ENCODE data around the gene CFAP65. TPM values are rescaled to one million over a fixed set of nuclear protein-coding genes. Genes with fewer than 3 reads are reported as not detected.

The CFAP65 gene
- total and polyA plus RNA-seq, 9 of the 15 experiments (the other 6 are each of a cell fraction or from before 2014, with no cell fraction given): not detected

DNA sequence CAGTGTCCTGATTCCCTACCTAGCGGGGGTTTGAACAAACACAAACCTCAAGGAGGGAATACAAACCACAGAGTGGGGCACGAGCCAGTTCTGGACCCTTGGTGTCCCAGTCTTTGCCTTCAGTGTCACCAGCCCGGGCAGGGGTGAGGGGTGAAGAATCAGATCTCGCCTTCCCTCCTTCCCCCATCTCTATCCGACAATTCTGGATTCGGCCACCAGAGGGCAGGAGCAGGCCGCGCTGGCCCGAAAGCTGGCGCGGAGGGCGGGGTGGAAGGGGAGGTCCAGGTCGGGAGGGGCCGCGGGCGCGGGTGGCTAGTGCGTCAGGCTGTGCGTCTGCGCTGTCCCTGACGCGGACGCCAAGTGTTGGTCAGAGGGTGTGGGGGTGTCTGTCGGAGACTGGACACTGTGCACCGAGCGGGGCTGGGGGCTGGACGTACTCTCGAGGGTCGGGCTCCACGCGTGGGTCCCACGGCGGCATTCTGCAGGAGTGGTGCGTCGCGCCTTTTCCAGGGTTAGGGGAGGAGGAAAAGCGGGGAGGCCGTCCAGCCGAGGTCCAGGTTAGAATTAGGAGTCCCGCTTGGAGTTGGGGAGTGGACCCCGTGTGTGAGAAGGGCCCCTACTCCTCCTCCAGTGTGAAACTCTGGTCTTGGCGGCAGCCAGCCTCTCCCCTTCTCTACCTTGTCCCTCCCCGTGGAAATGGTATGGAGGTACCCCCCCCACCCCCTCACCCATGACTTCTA lies 45.2 kb downstream of the CFAP65 start (continued):
- TF ChIP-seq ELF4 (CRISPR knock-in tag; IDR thresholded peaks at IDR 0.05) (no peak), ETV1 (tag; conservative IDR thresholded peaks at IDR 0.05; ENCODE audit: low read depth) (no peak), ZKSCAN3 (CRISPR knock-in tag; IDR thresholded peaks at IDR 0.05) (no peak), CEBPG (CRISPR knock-in tag; IDR thresholded peaks at IDR 0.05) (no peak), CEBPG (tag; conservative IDR thresholded peaks at IDR 0.05 in 1 of 2, IDR thresholded peaks at IDR 0.05 in 1 of 2) (no peak), RFX7 (CRISPR knock-in tag; IDR thresholded peaks at IDR 0.05) (no peak), TEAD4 (IDR thresholded peaks at IDR 0.05; ENCODE audit: low read length) (no peak), TEAD4 (CRISPR knock-in tag; IDR thresholded peaks at IDR 0.05; ENCODE audit: borderline replicate concordance) (no peak), RB1 (IDR thresholded peaks at IDR 0.05; ENCODE audit: low read depth) (peak; percentile 61; the same call in 1 of the 2 replicates), JUNB (CRISPR knock-in tag; conservative IDR thresholded peaks at IDR 0.05) (no peak), CREBBP (IDR thresholded peaks at IDR 0.05; ENCODE audit: low read depth, low read length) (no peak), GATAD2A (IDR thresholded peaks at IDR 0.05) (no peak), TFAM (CRISPR knock-in tag; conservative IDR thresholded peaks at IDR 0.05) (no peak), ZNF3 (CRISPR knock-in tag; IDR thresholded peaks at IDR 0.05) (no peak), ATF1 (CRISPR knock-in tag; IDR thresholded peaks at IDR 0.05) (peak; percentile 72), ATF1 (tag; IDR thresholded peaks at IDR 0.05) (peak; percentile 89), DDX20 (tag; IDR thresholded peaks at IDR 0.05; ENCODE audit: low read depth) (no peak)
- TF ChIP-seq, protein P1, sequence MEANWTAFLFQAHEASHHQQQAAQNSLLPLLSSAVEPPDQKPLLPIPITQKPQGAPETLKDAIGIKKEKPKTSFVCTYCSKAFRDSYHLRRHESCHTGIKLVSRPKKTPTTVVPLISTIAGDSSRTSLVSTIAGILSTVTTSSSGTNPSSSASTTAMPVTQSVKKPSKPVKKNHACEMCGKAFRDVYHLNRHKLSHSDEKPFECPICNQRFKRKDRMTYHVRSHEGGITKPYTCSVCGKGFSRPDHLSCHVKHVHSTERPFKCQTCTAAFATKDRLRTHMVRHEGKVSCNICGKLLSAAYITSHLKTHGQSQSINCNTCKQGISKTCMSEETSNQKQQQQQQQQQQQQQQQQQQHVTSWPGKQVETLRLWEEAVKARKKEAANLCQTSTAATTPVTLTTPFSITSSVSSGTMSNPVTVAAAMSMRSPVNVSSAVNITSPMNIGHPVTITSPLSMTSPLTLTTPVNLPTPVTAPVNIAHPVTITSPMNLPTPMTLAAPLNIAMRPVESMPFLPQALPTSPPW (CRISPR knock-in tag; IDR thresholded peaks at IDR 0.05): peak; percentile 97
- TF ChIP-seq, protein P2, sequence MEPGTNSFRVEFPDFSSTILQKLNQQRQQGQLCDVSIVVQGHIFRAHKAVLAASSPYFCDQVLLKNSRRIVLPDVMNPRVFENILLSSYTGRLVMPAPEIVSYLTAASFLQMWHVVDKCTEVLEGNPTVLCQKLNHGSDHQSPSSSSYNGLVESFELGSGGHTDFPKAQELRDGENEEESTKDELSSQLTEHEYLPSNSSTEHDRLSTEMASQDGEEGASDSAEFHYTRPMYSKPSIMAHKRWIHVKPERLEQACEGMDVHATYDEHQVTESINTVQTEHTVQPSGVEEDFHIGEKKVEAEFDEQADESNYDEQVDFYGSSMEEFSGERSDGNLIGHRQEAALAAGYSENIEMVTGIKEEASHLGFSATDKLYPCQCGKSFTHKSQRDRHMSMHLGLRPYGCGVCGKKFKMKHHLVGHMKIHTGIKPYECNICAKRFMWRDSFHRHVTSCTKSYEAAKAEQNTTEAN (CRISPR knock-in tag; IDR thresholded peaks at IDR 0.05): peak; percentile 47; the same call in 1 of the 2 replicates
- TF ChIP-seq, protein P3, sequence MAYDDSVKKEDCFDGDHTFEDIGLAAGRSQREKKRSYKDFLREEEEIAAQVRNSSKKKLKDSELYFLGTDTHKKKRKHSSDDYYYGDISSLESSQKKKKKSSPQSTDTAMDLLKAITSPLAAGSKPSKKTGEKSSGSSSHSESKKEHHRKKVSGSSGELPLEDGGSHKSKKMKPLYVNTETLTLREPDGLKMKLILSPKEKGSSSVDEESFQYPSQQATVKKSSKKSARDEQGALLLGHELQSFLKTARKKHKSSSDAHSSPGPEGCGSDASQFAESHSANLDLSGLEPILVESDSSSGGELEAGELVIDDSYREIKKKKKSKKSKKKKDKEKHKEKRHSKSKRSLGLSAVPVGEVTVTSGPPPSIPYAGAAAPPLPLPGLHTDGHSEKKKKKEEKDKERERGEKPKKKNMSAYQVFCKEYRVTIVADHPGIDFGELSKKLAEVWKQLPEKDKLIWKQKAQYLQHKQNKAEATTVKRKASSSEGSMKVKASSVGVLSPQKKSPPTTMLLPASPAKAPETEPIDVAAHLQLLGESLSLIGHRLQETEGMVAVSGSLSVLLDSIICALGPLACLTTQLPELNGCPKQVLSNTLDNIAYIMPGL (CRISPR knock-in tag; IDR thresholded peaks at IDR 0.05): no peak
- TF ChIP-seq, protein P4, sequence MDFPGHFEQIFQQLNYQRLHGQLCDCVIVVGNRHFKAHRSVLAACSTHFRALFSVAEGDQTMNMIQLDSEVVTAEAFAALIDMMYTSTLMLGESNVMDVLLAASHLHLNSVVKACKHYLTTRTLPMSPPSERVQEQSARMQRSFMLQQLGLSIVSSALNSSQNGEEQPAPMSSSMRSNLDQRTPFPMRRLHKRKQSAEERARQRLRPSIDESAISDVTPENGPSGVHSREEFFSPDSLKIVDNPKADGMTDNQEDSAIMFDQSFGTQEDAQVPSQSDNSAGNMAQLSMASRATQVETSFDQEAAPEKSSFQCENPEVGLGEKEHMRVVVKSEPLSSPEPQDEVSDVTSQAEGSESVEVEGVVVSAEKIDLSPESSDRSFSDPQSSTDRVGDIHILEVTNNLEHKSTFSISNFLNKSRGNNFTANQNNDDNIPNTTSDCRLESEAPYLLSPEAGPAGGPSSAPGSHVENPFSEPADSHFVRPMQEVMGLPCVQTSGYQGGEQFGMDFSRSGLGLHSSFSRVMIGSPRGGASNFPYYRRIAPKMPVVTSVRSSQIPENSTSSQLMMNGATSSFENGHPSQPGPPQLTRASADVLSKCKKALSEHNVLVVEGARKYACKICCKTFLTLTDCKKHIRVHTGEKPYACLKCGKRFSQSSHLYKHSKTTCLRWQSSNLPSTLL (IDR thresholded peaks at IDR 0.05): no peak
- TF ChIP-seq, protein P5, sequence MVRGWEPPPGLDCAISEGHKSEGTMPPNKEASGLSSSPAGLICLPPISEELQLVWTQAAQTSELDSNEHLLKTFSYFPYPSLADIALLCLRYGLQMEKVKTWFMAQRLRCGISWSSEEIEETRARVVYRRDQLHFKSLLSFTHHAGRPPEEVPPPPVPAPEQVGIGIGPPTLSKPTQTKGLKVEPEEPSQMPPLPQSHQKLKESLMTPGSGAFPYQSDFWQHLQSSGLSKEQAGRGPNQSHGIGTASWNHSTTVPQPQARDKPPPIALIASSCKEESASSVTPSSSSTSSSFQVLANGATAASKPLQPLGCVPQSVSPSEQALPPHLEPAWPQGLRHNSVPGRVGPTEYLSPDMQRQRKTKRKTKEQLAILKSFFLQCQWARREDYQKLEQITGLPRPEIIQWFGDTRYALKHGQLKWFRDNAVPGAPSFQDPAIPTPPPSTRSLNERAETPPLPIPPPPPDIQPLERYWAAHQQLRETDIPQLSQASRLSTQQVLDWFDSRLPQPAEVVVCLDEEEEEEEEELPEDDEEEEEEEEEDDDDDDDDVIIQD (CRISPR knock-in tag; IDR thresholded peaks at IDR 0.05): no peak

All from K562 (cell line).